Kidney (tissue), 14 donors: Measurements from ENCODE around the gene SLC35D3. TPM values are rescaled to one million over a fixed set of nuclear protein-coding genes. Genes with fewer than 3 reads are reported as not detected.
"Not testable (repeated sequence)": the region's sequence is repeated elsewhere in the genome, so short reads cannot be mapped to it uniquely, and the experiment has no call there.

ENCODE experiments used
- DNase-seq, 5 donors: peaks; one replicate each; pipeline ENCODE4 v3.0.0-alpha.2; 2013 to 2020
- FAIRE-seq: peaks from 2 replicates; lab custom pipeline; 2012; peaks lifted over from hg19 to GRCh38; lab: Jason Lieb, UNC
- H3K27ac ChIP-seq, 2 donors: one replicate each; pipeline ENCODE4 v1.7.0; 2013; ENCODE audit warnings: low read depth in 2 of 2, low read length in 2 of 2, inconsistent platforms in 1 of 2
- H3K27me3 ChIP-seq: one replicate; pipeline ENCODE4 v1.7.1; 2013; ENCODE audit warnings: low read length, inconsistent platforms; ENCODE audit not compliant: control insufficient read depth, insufficient read depth
- H3K36me3 ChIP-seq, 3 donors: one replicate each; pipeline versions ENCODE4 v1.7.0 to v1.7.1; 2013; ENCODE audit warnings: low read length in 3 of 3, control low read depth in 1 of 3, inconsistent platforms in 1 of 3; ENCODE audit not compliant: insufficient read depth in 3 of 3, control insufficient read depth in 2 of 3
- H3K4me1 ChIP-seq, 3 donors: one replicate each; pipeline versions ENCODE4 v1.7.0 to v1.7.1; 2013; ENCODE audit warnings: low read length in 3 of 3, inconsistent platforms in 1 of 3, low read depth in 1 of 3; ENCODE audit not compliant: control insufficient read depth in 2 of 3, insufficient read depth in 2 of 3
- H3K4me3 ChIP-seq, 3 donors: one replicate each; pipeline versions ENCODE4 v1.7.0 to v1.8.1; 2013; ENCODE audit warnings: low read length in 3 of 3, control low read depth in 1 of 3, inconsistent platforms in 1 of 3
- H3K9ac ChIP-seq, 3 donors: one replicate each; pipeline versions ENCODE4 v1.7.0 to v1.7.1; 2013; ENCODE audit warnings: low read length in 3 of 3, control low read depth in 1 of 3, inconsistent platforms in 1 of 3
- H3K9me3 ChIP-seq, 3 donors: one replicate each; pipeline versions ENCODE4 v1.7.0 to v1.7.1; 2013; ENCODE audit warnings: low read length in 3 of 3, control low read depth in 1 of 3, inconsistent platforms in 1 of 3; ENCODE audit not compliant: control insufficient read depth in 2 of 3, insufficient read depth in 1 of 3
- intact Hi-C: fragments of 100-400 bp; cut with DNase I; formaldehyde crosslinking; loops from one replicate; pipeline ENCODE4 v1.11.1; 2022
- polyA plus RNA-seq: library from polyadenylated mRNA; stranded (reverse); fragments of 350-450 nt; fragmentation: Illumina TruSeq; extraction: RNeasy Lipid Tissue Mini Kit (QIAGEN cat#74804); gene quantifications from one replicate; pipeline ENCODE4 v1.2.3, GENCODE V29; 2014; ENCODE audit warnings: low read depth, low replicate concordance; ENCODE audit not compliant: insufficient read depth
- total RNA-seq: library from RNA; stranded (reverse); fragmentation: NEBNext Ultra II Directional; extraction: Animal tissue kit (Norgen Biotek cat#: 25700); gene quantifications from one replicate; pipeline ENCODE4 v1.2.1, GENCODE V29; 2021
- TF ChIP-seq, protein P1 (sequence below): IDR thresholded peaks from 3 replicates; pipeline ENCODE4 v1.5.1; 2012; ENCODE audit warnings: mild to moderate bottlenecking, moderate library complexity, borderline replicate concordance; ENCODE audit not compliant: insufficient read depth; ENCODE audit errors: extremely low read depth
- donor health status: control.
- donor health status: control.
- donor health status: control.
- donor health status: control.
- donor health status: control.
- donor health status: DM: yes; HTN: yes; CAD: no.
- donor health status: Normal renal cell carcinoma (clear cell type).

Gene SLC35D3
- total and polyA plus RNA-seq, 2 donors from 2014 or later: not detected

DNA sequence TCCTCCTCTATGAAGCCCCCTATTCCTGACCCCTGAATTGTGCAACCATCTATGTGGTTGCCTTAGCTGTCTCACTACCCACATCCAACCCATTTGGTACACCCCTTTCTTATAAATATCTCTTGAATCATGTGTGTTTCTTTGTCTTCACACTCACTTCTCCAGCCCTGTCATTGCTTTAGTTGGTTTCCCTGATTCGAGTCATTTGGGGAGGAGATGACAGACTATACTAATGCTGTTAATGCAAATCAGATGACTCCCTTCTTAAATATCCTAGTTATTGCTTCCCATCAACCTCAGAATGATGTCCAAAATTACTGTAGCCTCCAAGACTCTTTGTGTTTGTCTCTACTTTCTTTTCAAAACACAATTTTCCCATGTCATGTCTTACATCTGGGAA is 23.0 kb downstream of the SLC35D3 start:
- Histone ChIP-seq H3K4me3 (no peak overlapping the region), H3K27ac (no peak overlapping the region), H3K36me3 (no peaks in the 10 kb centered on the region), H3K4me1 (no peaks in the 10 kb centered on the region), H3K27me3 (no peaks in the 10 kb centered on the region), H3K9me3 (no peaks in the 10 kb centered on the region), H3K9ac (no peak overlapping the region)
- TF ChIP-seq, protein P1, sequence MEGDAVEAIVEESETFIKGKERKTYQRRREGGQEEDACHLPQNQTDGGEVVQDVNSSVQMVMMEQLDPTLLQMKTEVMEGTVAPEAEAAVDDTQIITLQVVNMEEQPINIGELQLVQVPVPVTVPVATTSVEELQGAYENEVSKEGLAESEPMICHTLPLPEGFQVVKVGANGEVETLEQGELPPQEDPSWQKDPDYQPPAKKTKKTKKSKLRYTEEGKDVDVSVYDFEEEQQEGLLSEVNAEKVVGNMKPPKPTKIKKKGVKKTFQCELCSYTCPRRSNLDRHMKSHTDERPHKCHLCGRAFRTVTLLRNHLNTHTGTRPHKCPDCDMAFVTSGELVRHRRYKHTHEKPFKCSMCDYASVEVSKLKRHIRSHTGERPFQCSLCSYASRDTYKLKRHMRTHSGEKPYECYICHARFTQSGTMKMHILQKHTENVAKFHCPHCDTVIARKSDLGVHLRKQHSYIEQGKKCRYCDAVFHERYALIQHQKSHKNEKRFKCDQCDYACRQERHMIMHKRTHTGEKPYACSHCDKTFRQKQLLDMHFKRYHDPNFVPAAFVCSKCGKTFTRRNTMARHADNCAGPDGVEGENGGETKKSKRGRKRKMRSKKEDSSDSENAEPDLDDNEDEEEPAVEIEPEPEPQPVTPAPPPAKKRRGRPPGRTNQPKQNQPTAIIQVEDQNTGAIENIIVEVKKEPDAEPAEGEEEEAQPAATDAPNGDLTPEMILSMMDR: no peak
- FAIRE-seq: no peak
- DNase-seq: no peak
- intact Hi-C loops: no loop called here

DNA sequence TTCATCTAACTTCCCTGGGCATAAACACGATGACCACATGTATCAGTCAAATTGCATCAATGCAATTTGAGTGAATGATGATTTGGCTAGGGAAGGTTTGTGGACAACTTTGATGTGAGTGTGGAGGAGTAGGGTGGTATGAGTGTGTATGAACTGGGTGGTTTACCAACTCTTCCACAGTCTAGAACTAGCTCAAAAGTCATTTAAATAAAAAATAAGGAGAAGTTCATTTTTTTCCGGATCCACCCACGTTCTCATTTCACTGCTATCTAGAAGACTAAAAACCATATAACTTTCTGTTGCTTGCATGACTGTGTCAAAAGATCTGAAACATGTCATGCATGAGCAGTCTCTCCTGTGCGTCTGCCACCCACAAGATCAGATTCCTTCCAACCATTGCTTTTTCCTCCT is 23.6 kb downstream of the SLC35D3 start:
- DNase-seq: peak in 2 of 5 donors; percentile 18 to 31
- no peak for FAIRE-seq
- intact Hi-C loops: no loop called here

DNA sequence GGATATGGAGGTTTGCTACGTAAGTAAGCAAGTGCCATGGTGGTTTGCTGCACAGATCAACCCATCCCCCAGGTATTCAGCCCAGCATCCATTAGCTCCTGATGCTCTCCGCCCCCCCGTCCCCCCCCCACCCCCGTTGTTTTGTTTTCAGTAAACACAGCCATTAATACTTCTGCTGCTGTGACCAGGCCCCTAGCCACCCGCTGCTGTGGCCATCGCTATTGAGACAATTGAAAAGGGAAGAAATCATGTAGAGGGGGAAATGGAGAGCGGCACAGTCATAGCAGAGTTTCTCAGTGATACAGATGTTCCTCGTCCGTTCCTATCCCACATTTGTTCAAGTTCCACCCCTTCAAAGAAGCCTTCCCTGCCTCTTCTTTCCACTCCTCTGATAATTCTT is 24.9 kb downstream of the SLC35D3 start:
- intact Hi-C loops: no loop called here
- Histone ChIP-seq H3K4me1 (no peaks in the 10 kb centered on the region), H3K27ac (no peak overlapping the region), H3K27me3 (no peaks in the 10 kb centered on the region), H3K9ac (no peak overlapping the region), H3K36me3 (no peaks in the 10 kb centered on the region), H3K9me3 (no peaks in the 10 kb centered on the region), H3K4me3 (no peak overlapping the region)
- DNase-seq: no peak
- no peak for FAIRE-seq
- TF ChIP-seq, protein P1: no peak

More for the DNA sequence above, 23.6 kb downstream of the SLC35D3 start:
- Histone ChIP-seq H3K9ac (no peak overlapping the region), H3K27ac (no peak overlapping the region), H3K9me3 (no peaks in the 10 kb centered on the region), H3K4me1 (no peaks in the 10 kb centered on the region), H3K27me3 (no peaks in the 10 kb centered on the region), H3K36me3 (no peaks in the 10 kb centered on the region), H3K4me3 (no peak overlapping the region)
- TF ChIP-seq, protein P1: no peak

DNA sequence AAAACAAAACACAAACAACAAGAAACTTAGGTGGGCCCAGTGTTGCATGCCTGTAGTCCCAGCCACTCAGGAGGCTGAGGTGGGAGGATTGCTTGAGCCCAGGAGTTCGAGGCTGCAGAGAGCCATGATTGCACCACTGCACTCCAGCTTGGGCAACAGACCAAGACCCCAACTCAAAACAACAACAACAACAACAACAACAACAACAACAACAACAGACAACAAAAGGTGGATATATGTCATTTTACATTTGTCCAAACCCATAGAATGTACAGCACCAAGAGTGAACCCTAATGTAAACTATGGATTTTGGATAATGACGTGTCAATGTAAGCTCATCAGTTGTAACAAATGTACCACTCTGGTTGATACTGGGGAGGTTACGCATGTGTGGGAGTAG is 27.9 kb downstream of the SLC35D3 start:
- H3K9me3 ChIP-seq, H3K36me3 ChIP-seq, H3K27ac ChIP-seq, H3K27me3 ChIP-seq, DNase-seq, FAIRE-seq, H3K4me3 ChIP-seq, H3K4me1 ChIP-seq, intact Hi-C loops, H3K9ac ChIP-seq: not testable (repeated sequence)
